Ishikawa (cell line): ENCODE measurements around the gene ZNF789.
A peak's percentile ranks its signal among the peaks of the same experiment; 100 is the strongest.

Experiments
- CEBPB ChIP-seq: IDR thresholded peaks from 2 replicates; pipeline ENCODE4 v1.6.1; 2012
- EP300 ChIP-seq: IDR thresholded peaks from 2 replicates; pipeline ENCODE4 v1.6.1; 2012; ENCODE audit warnings: borderline replicate concordance
- RAD21 ChIP-seq: IDR thresholded peaks from 2 replicates; pipeline ENCODE4 v1.6.1; 2012; ENCODE audit warnings: low read depth
- REST ChIP-seq: IDR thresholded peaks from 2 replicates; pipeline ENCODE4 v1.6.1; 2012; ENCODE audit warnings: low read depth, mild to moderate bottlenecking
- TAF1 ChIP-seq: IDR thresholded peaks from 2 replicates; pipeline ENCODE4 v1.6.1; 2012; ENCODE audit warnings: low read depth, mild to moderate bottlenecking
- TCF12 ChIP-seq: IDR thresholded peaks from 2 replicates; pipeline ENCODE4 v1.6.1; 2012; ENCODE audit warnings: low read depth
- ZBTB7A ChIP-seq: IDR thresholded peaks from 2 replicates; pipeline ENCODE4 v1.6.1; 2012; ENCODE audit warnings: low read depth
- TF ChIP-seq, protein P1 (sequence below): IDR thresholded peaks from 2 replicates; pipeline ENCODE4 v1.6.1; 2012

- TF ChIP-seq REST = no peak
- TF ChIP-seq CEBPB = no peak
- TF ChIP-seq ZBTB7A = no peak
- no peak for TF ChIP-seq TAF1
- TF ChIP-seq, protein P1, sequence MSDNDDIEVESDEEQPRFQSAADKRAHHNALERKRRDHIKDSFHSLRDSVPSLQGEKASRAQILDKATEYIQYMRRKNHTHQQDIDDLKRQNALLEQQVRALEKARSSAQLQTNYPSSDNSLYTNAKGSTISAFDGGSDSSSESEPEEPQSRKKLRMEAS = no peak
- TF ChIP-seq RAD21 = peak; percentile 39
- no peak for TF ChIP-seq EP300
- no peak for TF ChIP-seq TCF12
These were observed 53.2 kb downstream of the ZNF789 start for GRCh38 chr7:99525713-99526440.
